Thyroid gland (tissue), 4 donors: ENCODE data around the gene THAP8. TPM values are rescaled to one million over a fixed set of nuclear protein-coding genes. Genes with fewer than 3 reads are reported as not detected.

Experiments
- DNase-seq, 2 donors: peaks; one replicate each; pipeline ENCODE4 v3.0.0-alpha.2; 2019
- H3K27ac ChIP-seq, 3 donors: fragments of 200-600 bp; sonication (generic); 1 replicate in 2 of 3; 2 replicates in 1 of 3; pipeline ENCODE4 v1.5.1; 2016 to 2019; ENCODE audit warnings: mild to moderate bottlenecking in 1 of 3, moderate library complexity in 1 of 3
- H3K27me3 ChIP-seq: fragments of 200-600 bp; sonication (generic); one replicate; pipeline ENCODE4 v1.5.1; 2019
- H3K36me3 ChIP-seq, 2 donors: fragments of 200-600 bp; sonication (generic); one replicate each; pipeline ENCODE4 v1.5.1; 2016 to 2019
- H3K4me1 ChIP-seq, 2 donors: fragments of 200-600 bp; sonication (generic); one replicate each; pipeline ENCODE4 v1.5.1; 2017 to 2019
- H3K4me3 ChIP-seq, 3 donors: fragments of 200-600 bp; sonication (generic); replicated peaks in 1 of 3; 1 replicate in 2 of 3; 2 replicates in 1 of 3; pipeline ENCODE4 v1.5.1; 2016; ENCODE audit warnings: mild to moderate bottlenecking in 1 of 3
- H3K9me3 ChIP-seq: fragments of 200-600 bp; sonication (generic); one replicate; pipeline ENCODE4 v1.5.1; 2017
- POLR2A ChIP-seq, 2 donors: fragments of 450-650 bp; IDR thresholded peaks; one replicate each; pipeline ENCODE4 v1.6.1; 2017; ENCODE audit warnings: antibody characterized with exemption in 2 of 2, mild to moderate bottlenecking in 2 of 2, moderate library complexity in 1 of 2
- WGBS, 2 donors: methylation state at CpG; one replicate each; pipeline ENCODE4 v1.1.5; 2017; 5-methylcytosine and 5-hydroxymethylcytosine counted together
- intact Hi-C: fragments of 100-400 bp; cut with DNase I; formaldehyde crosslinking; loops from one replicate; pipeline ENCODE4 v1.15.1; 2023
- total RNA-seq, 4 donors: library from RNA; depleted of rRNA; stranded (reverse); fragments of >200 nt; gene quantifications; one replicate each; pipeline ENCODE4 v1.2.3, GENCODE V29; 2016
- TF ChIP-seq, protein P1 (sequence below), 6 experiments: fragments of 200-600 bp in 3 of 6; fragments of 450-650 bp in 3 of 6; sonication (generic) in 3 of 6; IDR thresholded peaks; one replicate each; pipeline ENCODE4 v1.5.1; 2016 to 2019; ENCODE audit warnings: antibody characterized with exemption in 6 of 6, mild to moderate bottlenecking in 2 of 6, inconsistent platforms in 1 of 6, moderate library complexity in 1 of 6

The THAP8 gene
- total RNA-seq, 4 donors from 2014 or later: 5.0 to 14.2 (median 10.1) TPM

DNA sequence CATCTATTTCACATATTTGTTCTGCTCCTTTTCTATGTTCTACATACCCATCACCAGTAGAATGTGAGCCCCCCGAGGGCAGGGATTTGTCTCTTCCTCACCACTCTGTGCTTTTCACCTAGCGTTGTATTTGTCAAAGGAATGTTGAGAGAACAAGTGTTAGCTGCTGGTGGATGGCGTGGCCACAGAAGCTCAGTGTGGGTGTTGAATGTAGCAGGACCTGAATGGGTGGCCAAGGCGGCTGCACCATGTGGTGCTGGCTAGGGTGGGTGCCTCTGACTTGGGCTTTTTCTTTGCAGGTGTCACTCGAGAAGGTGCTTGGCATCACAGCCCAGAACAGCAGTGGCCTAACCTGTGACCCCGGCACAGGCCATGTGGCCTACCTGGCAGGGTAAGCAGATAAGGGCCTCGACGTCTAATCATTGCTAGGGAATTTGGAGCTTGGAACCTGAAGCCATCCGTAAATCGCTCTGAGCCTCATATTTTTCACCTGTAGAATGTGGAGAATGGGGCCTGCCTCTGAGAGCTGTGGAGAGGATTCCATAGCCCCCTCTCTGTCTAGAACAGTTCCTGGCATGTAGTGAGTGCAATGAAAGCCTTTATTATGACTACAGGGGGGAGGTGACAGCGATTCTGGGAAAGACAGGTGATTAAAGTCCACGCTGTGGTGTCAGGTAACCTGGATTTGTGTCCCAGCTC lies 4.5 kb upstream of the THAP8 start:
- 92 to 96% methylated on average over 9 to 12 of the region's 12 CpGs for WGBS, 2 donors
- Histone ChIP-seq H3K4me1 (peaks cover 6 to 8% of the 10 kb centered on the region in 2 donors), H3K36me3 (no peaks in the 10 kb centered on the region), H3K27me3 (no peaks in the 10 kb centered on the region), H3K27ac (no peak overlapping the region), H3K9me3 (no peaks in the 10 kb centered on the region), H3K4me3 (no peak overlapping the region)
- no peak for TF ChIP-seq POLR2A (IDR thresholded peaks at IDR 0.05)
- TF ChIP-seq, protein P1, sequence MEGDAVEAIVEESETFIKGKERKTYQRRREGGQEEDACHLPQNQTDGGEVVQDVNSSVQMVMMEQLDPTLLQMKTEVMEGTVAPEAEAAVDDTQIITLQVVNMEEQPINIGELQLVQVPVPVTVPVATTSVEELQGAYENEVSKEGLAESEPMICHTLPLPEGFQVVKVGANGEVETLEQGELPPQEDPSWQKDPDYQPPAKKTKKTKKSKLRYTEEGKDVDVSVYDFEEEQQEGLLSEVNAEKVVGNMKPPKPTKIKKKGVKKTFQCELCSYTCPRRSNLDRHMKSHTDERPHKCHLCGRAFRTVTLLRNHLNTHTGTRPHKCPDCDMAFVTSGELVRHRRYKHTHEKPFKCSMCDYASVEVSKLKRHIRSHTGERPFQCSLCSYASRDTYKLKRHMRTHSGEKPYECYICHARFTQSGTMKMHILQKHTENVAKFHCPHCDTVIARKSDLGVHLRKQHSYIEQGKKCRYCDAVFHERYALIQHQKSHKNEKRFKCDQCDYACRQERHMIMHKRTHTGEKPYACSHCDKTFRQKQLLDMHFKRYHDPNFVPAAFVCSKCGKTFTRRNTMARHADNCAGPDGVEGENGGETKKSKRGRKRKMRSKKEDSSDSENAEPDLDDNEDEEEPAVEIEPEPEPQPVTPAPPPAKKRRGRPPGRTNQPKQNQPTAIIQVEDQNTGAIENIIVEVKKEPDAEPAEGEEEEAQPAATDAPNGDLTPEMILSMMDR (IDR thresholded peaks at IDR 0.05): no peak
- no peak for DNase-seq
- intact Hi-C loops: loop anchor here (5.0 kb wide), 1 partner anchor 54 kb away; the partner anchor contains the start of genes OVOL3 and POLR2I

- no peak for TF ChIP-seq POLR2A (IDR thresholded peaks at IDR 0.05)
- TF ChIP-seq, protein P1 (IDR thresholded peaks at IDR 0.05): peak in 1 of 6 experiments; percentile 3
- intact Hi-C loops: loop anchor here (5.0 kb wide), 2 partner anchors 43 to 57 kb away; partner anchors contain the start of genes ALKBH6, OVOL3 and POLR2I
- Histone ChIP-seq H3K9me3 (no peaks in the 10 kb centered on the region), H3K27ac (peak within 1 kb of the TSS; percentile 89 to 96 (median 91)), H3K4me3 (peak within 1 kb of the TSS; percentile 39 to 73 (median 50)), H3K36me3 (no peaks in the 10 kb centered on the region), H3K4me1 (peaks cover 6 to 8% of the 10 kb centered on the region in 2 donors), H3K27me3 (no peaks in the 10 kb centered on the region)
- DNase-seq: peak; percentile 92 to 93
- 1 to 3% methylated on average over 23 to 36 of the region's 76 CpGs for WGBS, 2 donors
These were observed 925 bp upstream of the THAP8 start, which contains the start of gene WDR62 for GRCh38 chr19:36054733-36055686. Gene WDR62 (plus strand): TSS chr19:36054897. CDS start chr19:36054972, 75 bp downstream.

- intact Hi-C loops: loop anchor here (5.0 kb wide), 1 partner anchor 39 kb away; the partner anchor contains the start of gene ALKBH6
- TF ChIP-seq, protein P1 (IDR thresholded peaks at IDR 0.05): no peak
- TF ChIP-seq POLR2A (IDR thresholded peaks at IDR 0.05): no peak
- H3K36me3 ChIP-seq: no peaks in the 10 kb centered on the region
- H3K27ac ChIP-seq: no peak overlapping the region
- no peaks in the 10 kb centered on the region for H3K27me3 ChIP-seq
- H3K4me3 ChIP-seq: no peak overlapping the region
- WGBS, 2 donors: 98 to 100% methylated on average over 4 of the region's 4 CpGs
- H3K4me1 ChIP-seq: peaks cover 6 to 8% of the 10 kb centered on the region in 2 donors
- H3K9me3 ChIP-seq: no peaks in the 10 kb centered on the region
- DNase-seq: no peak
These were observed 2.4 kb downstream of the THAP8 start for GRCh38 chr19:36051637-36052036.

DNA sequence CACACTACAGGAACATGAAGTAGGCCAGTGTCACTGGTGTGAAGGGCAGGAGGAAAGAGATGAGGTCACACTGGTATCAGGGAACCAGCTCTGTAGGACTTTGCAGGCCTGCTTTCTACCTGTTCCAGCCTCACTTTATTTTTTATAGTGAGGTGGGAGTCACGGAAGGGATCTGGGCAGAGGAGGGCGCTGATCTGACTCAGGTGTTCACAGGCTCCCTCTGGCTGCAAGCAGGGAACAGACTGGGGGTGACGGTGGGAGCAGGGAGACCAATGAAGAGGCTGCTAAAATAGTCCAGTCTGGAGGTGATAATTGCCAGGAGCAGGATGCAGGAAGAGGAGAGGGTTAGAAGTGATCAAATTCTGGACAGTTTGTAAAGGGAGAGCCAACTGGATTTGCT lies 2.8 kb downstream of the THAP8 start:
- no peaks in the 10 kb centered on the region for H3K9me3 ChIP-seq
- WGBS, 2 donors: 52 to 71% methylated on average over 3 of the region's 3 CpGs

More for the DNA sequence above, 2.8 kb downstream of the THAP8 start:
- Histone ChIP-seq H3K36me3 (no peaks in the 10 kb centered on the region), H3K4me1 (peaks cover 6 to 8% of the 10 kb centered on the region in 2 donors), H3K27ac (no peak overlapping the region), H3K4me3 (no peak overlapping the region), H3K27me3 (no peaks in the 10 kb centered on the region)
- TF ChIP-seq, protein P1 (IDR thresholded peaks at IDR 0.05): no peak
- TF ChIP-seq POLR2A (IDR thresholded peaks at IDR 0.05): no peak
- intact Hi-C loops: loop anchor here (5.0 kb wide), 1 partner anchor 39 kb away; the partner anchor contains the start of gene ALKBH6
- no peak for DNase-seq
